ENCODE results near the gene FSTL3. TPM values are rescaled to one million over a fixed set of nuclear protein-coding genes. Genes with fewer than 3 reads are reported as not detected.

Gene FSTL3
- total RNA-seq, 2 donors from 2014 or later: 64.4 to 437 TPM

GRCh38 chr19:729965-730668, 53.9 kb downstream of the FSTL3 start:
- H3K36me3 ChIP-seq: peaks cover 6% of the 10 kb centered on the region
- H3K9me3 ChIP-seq: no peaks in the 10 kb centered on the region
- TF ChIP-seq CTCF (IDR thresholded peaks at IDR 0.05): no peak
- no peaks in the 10 kb centered on the region for H3K27me3 ChIP-seq
- DNase-seq (ENCODE audit: low spot score): no peak
- peaks cover 0 to 22% of the 10 kb centered on the region in 2 donors for H3K4me1 ChIP-seq
- H3K4me3 ChIP-seq: no peak overlapping the region
- H3K27ac ChIP-seq: no peak overlapping the region

- TF ChIP-seq CTCF (IDR thresholded peaks at IDR 0.05): no peak
- Histone ChIP-seq H3K9me3 (no peaks in the 10 kb centered on the region), H3K36me3 (peaks cover 8% of the 10 kb centered on the region), H3K27me3 (no peaks in the 10 kb centered on the region), H3K4me3 (no peak overlapping the region), H3K4me1 (peaks cover 0 to 22% of the 10 kb centered on the region in 2 donors), H3K27ac (no peak overlapping the region)
- DNase-seq (ENCODE audit: low spot score): no peak
Measured at GRCh38 chr19:731000-731399, 54.8 kb downstream of the FSTL3 start.

- Histone ChIP-seq H3K4me3 (no peak overlapping the region), H3K27me3 (no peaks in the 10 kb centered on the region), H3K27ac (no peak overlapping the region), H3K4me1 (peaks cover 0 to 20% of the 10 kb centered on the region in 2 donors), H3K9me3 (no peaks in the 10 kb centered on the region), H3K36me3 (peaks cover 7% of the 10 kb centered on the region)
- no peak for TF ChIP-seq CTCF (IDR thresholded peaks at IDR 0.05)
- DNase-seq (ENCODE audit: low spot score): no peak
Measured at GRCh38 chr19:732148-733069, 56.2 kb downstream of the FSTL3 start.

Other genes starting within 250 kb of the FSTL3 start
- 10 to 100 TPM in 1 of 2 donors, 1 to 10 TPM in 1; 9.6 to 26.8 TPM for gene SHC2, start 215.4 kb upstream of the FSTL3 start, total RNA-seq
- gene MADCAM1, start 179.9 kb upstream of the FSTL3 start, total RNA-seq: not detected
- gene TPGS1, start 168.9 kb upstream of the FSTL3 start, total RNA-seq: 10 to 100 TPM; 30.3 to 33.2 TPM
- 10 to 100 TPM; 55.8 to 75.0 TPM for gene CDC34, start 144.6 kb upstream of the FSTL3 start, total RNA-seq
- under 1 TPM in 1 of 2 donors, not detected in 1; 0.79 TPM for gene GZMM, start 132.3 kb upstream of the FSTL3 start, total RNA-seq
- 1,000 to 10,000 TPM; 1,033 to 1,569 TPM for gene BSG, start 103.8 kb upstream of the FSTL3 start, total RNA-seq
- 10 to 100 TPM in 1 of 2 donors, 1 to 10 TPM in 1; 1.4 to 11.1 TPM for gene HCN2, start 86.5 kb upstream of the FSTL3 start, total RNA-seq
- gene POLRMT, start 42.9 kb upstream of the FSTL3 start, total RNA-seq: 10 to 100 TPM; 24.5 to 30.4 TPM
- gene FGF22, start 36.5 kb upstream of the FSTL3 start, total RNA-seq: under 1 TPM; 0.35 to 0.37 TPM
- gene RNF126, start 13.2 kb upstream of the FSTL3 start, total RNA-seq: 10 to 100 TPM; 53.3 to 68.5 TPM
- not detected for gene PRSS57, start 19.1 kb downstream of the FSTL3 start, total RNA-seq
- gene PALM, start 32.5 kb downstream of the FSTL3 start, total RNA-seq: 10 to 100 TPM; 28.7 to 64.9 TPM
- gene MISP, start 74.7 kb downstream of the FSTL3 start, total RNA-seq: 1 to 10 TPM in 1 of 2 donors, under 1 TPM in 1; 0.96 to 1.5 TPM
- gene PTBP1, start 121.1 kb downstream of the FSTL3 start, total RNA-seq: 10 to 100 TPM; 49.4 to 73.9 TPM
- gene PLPPR3, start 145.6 kb downstream of the FSTL3 start, total RNA-seq: not detected
- gene AZU1, start 151.4 kb downstream of the FSTL3 start, total RNA-seq: not detected
- not detected for gene PRTN3, start 164.6 kb downstream of the FSTL3 start, total RNA-seq
- under 1 TPM; 0.67 to 0.83 TPM for gene ELANE, start 175.9 kb downstream of the FSTL3 start, total RNA-seq
- 100 to 1,000 TPM; 133 to 652 TPM for gene CFD, start 183.3 kb downstream of the FSTL3 start, total RNA-seq
- gene MED16, start 216.8 kb downstream of the FSTL3 start, total RNA-seq: 10 to 100 TPM; 17.7 to 26.5 TPM
- gene RNU6-9, start 217.1 kb downstream of the FSTL3 start, total RNA-seq: not detected
- gene R3HDM4, start 236.8 kb downstream of the FSTL3 start, total RNA-seq: 10 to 100 TPM; 19.5 to 30.4 TPM
- not detected for gene KISS1R, start 240.9 kb downstream of the FSTL3 start, total RNA-seq
- 1 to 10 TPM; 1.7 to 3.4 TPM for gene ARID3A, start 249.6 kb downstream of the FSTL3 start, total RNA-seq